K562 (cell line): Measurements from ENCODE around the gene MYO15B. TPM values are rescaled to one million over a fixed set of nuclear protein-coding genes. Genes with fewer than 3 reads are reported as not detected.
A peak's percentile ranks its signal among the peaks of the same experiment; 100 is the strongest.

Experiments
- ARHGAP35 ChIP-seq: fragments of 450-650 bp; IDR thresholded peaks from 2 replicates; pipeline ENCODE4 v1.6.1; 2018; ENCODE audit not compliant: partially characterized antibody
- BMI1 ChIP-seq: fragments of 150-350 bp; IDR thresholded peaks from 2 replicates; pipeline ENCODE4 v1.6.1; 2014; ENCODE audit warnings: low read length
- CXXC5 ChIP-seq: fragments of 250-450 bp; sonication (Bioruptor Pico); IDR thresholded peaks from 2 replicates; pipeline ENCODE4 v1.8.0; 2022; ENCODE audit warnings: inconsistent platforms, mild to moderate bottlenecking, moderate library complexity
- DDX20 ChIP-seq: fragments of 450-650 bp; IDR thresholded peaks from 2 replicates; pipeline ENCODE4 v1.6.1; 2016; ENCODE audit warnings: missing genetic modification characterization, low read depth, mild to moderate bottlenecking, missing compliant biosample characterization, moderate library complexity
- FUS ChIP-seq: fragments of 200-400 bp; formaldehyde crosslinking; optimal IDR thresholded peaks from 2 replicates; pipeline ENCODE3; 2017; ENCODE audit warnings: low read depth, low read length
- GABPA ChIP-seq: fragments of 200-800 bp; sonication (Bioruptor generic); conservative IDR thresholded peaks from 2 replicates; pipeline ENCODE4 v1.6.1; 2016; ENCODE audit warnings: low read depth, missing genetic modification characterization, missing compliant biosample characterization
- HCFC1 ChIP-seq: IDR thresholded peaks from 2 replicates; pipeline ENCODE4 v1.6.1; 2012; ENCODE audit warnings: low read depth, low read length, improper control_type of control experiment
- IRF2 ChIP-seq: sonication (generic); formaldehyde crosslinking; IDR thresholded peaks from 2 replicates; pipeline ENCODE4 v1.8.1; 2022; ENCODE audit warnings: mild to moderate bottlenecking, missing genetic modification reagents
- NR1H2 ChIP-seq: sonication (generic); formaldehyde crosslinking; IDR thresholded peaks from 2 replicates; pipeline ENCODE4 v1.4.0; 2020; ENCODE audit warnings: mild to moderate bottlenecking, missing genetic modification reagents
- RB1 ChIP-seq: fragments of 450-650 bp; IDR thresholded peaks from 2 replicates; pipeline ENCODE4 v1.6.1; 2017; ENCODE audit warnings: low read depth, mild to moderate bottlenecking
- SMAD3 ChIP-seq: fragments of 450-650 bp; formaldehyde crosslinking; conservative IDR thresholded peaks from 2 replicates; pipeline ENCODE4 v1.4.0; 2020; ENCODE audit warnings: mild to moderate bottlenecking
- ZBTB1 ChIP-seq: sonication (generic); formaldehyde crosslinking; IDR thresholded peaks from 2 replicates; pipeline ENCODE4 v1.8.1; 2023; ENCODE audit warnings: missing genetic modification reagents, low read depth, mild to moderate bottlenecking, borderline replicate concordance
- ZBTB7A ChIP-seq: IDR thresholded peaks from 2 replicates; pipeline ENCODE4 v1.6.1; 2011; ENCODE audit warnings: low read depth, mild to moderate bottlenecking, low read length, moderate library complexity, borderline replicate concordance; ENCODE audit not compliant: control insufficient read depth
- ZNF76 ChIP-seq: fragments of 250-450 bp; sonication (Bioruptor Pico); IDR thresholded peaks from 2 replicates; pipeline ENCODE4 v1.4.0; 2020; ENCODE audit warnings: mild to moderate bottlenecking, moderate library complexity, borderline replicate concordance
- polyA plus RNA-seq, 8 experiments: library from polyadenylated mRNA; depleted of rRNA in 4 of 8; stranded (reverse) in 5 of 8; unstranded in 3 of 8; fragments of >200 nt; fragmentation: Nextera tagmentation in 2 of 8; fragmentation: Illumina TruSeq in 1 of 8; extraction: Ambion mirVana in 2 of 8; extraction: Trizol in 1 of 8; gene quantifications; 2 replicates each; pipeline versions ENCODE4 v1.2.1 to v1.2.3, GENCODE V29; 2011 to 2014; ENCODE audit warnings: inconsistent platforms in 1 of 8, missing spikeins in 1 of 8
- total RNA-seq, 7 experiments: library from RNA; depleted of rRNA in 6 of 7; stranded (reverse); fragments of >200 nt in 6 of 7; fragmentation: Illumina TruSeq in 2 of 7; extraction: Trizol in 2 of 7; gene quantifications; 2 replicates each; pipeline versions ENCODE4 v1.2.1 to v1.2.3, GENCODE V29; 2011 to 2021; ENCODE audit warnings: low replicate concordance in 1 of 7
- TF ChIP-seq, protein P1 (sequence below): fragments of 250-450 bp; sonication (Bioruptor Pico); IDR thresholded peaks from 2 replicates; pipeline ENCODE4 v1.5.0; 2021
- TF ChIP-seq, protein P2 (sequence below): fragments of 450-650 bp; IDR thresholded peaks from 2 replicates; pipeline ENCODE4 v1.7.0; 2016; ENCODE audit warnings: borderline replicate concordance
- TF ChIP-seq, protein P3 (sequence below), 2 experiments: IDR thresholded peaks; 2 replicates each; pipeline ENCODE4 v1.6.1; 2012; ENCODE audit warnings: improper control_type of control experiment in 2 of 2, low read depth in 2 of 2, low read length in 2 of 2, borderline replicate concordance in 1 of 2
- TF ChIP-seq, protein P4 (sequence below): fragments of 450-650 bp; IDR thresholded peaks from 2 replicates; pipeline ENCODE4 v1.6.1; 2016; ENCODE audit warnings: borderline replicate concordance

The MYO15B gene
- total and polyA plus RNA-seq, 9 of the 15 experiments (the other 6 are each of a cell fraction or from before 2014, with no cell fraction given), result 0.05 to 3.1 (median 0.83) TPM; not detected in 2

DNA sequence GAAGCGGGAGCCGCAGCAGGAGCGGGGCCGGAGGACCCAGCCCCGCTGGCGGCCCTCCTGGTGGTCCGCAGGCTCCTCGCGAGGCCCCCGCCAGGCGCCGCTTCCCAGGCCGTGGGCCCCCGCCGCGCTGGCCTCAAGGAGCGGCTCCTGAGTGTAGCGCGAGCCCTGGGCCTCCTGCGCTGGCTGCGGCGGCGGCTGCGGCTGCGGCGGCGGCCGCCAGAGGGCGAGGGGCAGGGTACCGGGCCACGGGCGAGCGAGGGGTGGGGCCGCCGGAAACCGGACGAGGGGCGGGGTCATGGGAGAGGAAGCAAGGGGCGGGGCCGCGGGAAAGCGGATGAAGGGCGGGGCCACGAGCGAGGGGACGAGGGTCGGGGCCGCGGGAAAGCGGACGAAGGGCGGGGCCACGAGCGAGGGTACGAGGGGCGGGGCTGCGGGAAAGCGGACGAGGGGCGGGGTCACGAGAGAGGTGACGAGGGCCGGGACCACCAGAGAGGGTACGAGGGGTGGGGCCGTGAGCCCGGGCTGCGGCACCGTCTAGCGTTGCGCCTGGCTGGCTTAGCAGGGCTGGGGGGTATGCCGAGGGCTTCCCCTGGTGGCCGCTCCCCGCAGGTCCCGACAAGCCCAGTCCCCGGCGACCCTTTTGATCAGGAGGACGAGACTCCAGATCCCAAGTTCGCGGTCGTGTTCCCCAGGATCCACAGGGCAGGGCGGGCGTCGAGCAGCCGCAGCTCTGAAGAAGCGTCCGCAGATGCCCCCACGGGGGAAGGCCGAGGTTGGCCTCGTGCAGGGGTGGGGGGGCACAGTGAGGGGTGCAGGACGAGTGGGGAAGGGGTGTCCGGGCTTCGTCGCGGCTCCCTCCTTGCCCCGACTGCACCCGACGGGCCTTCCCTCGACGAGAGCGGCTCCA, 1.7 kb downstream of the MYO15B start (continued):
- TF ChIP-seq RB1 (peak; percentile 68; the same call in 1 of the 2 replicates), BMI1 (no peak), IRF2 (CRISPR knock-in tag) (no peak), ZNF76 (0 out of 2 replicates have a peak, but pooled peaks have one; percentile 34), HCFC1 (0 out of 2 replicates have a peak, but pooled peaks have one; percentile 11), ZBTB7A (peak; percentile 85), ZBTB1 (CRISPR knock-in tag) (0 out of 2 replicates have a peak, but pooled peaks have one; percentile 53), CXXC5 (CRISPR knock-in tag) (peak; percentile 33; the same call in 1 of the 2 replicates), NR1H2 (0 out of 2 replicates have a peak, but pooled peaks have one; percentile 56), SMAD3 (no peak), GABPA (tag) (peak; percentile 86), FUS (peak; percentile 13), DDX20 (tag) (no peak), ARHGAP35 (no peak)
- TF ChIP-seq, protein P1, sequence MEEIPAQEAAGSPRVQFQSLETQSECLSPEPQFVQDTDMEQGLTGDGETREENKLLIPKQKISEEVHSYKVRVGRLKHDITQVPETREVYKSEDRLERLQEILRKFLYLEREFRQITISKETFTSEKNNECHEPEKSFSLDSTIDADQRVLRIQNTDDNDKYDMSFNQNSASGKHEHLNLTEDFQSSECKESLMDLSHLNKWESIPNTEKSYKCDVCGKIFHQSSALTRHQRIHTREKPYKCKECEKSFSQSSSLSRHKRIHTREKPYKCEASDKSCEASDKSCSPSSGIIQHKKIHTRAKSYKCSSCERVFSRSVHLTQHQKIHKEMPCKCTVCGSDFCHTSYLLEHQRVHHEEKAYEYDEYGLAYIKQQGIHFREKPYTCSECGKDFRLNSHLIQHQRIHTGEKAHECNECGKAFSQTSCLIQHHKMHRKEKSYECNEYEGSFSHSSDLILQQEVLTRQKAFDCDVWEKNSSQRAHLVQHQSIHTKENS (CRISPR knock-in tag), result no peak
- TF ChIP-seq, protein P2, sequence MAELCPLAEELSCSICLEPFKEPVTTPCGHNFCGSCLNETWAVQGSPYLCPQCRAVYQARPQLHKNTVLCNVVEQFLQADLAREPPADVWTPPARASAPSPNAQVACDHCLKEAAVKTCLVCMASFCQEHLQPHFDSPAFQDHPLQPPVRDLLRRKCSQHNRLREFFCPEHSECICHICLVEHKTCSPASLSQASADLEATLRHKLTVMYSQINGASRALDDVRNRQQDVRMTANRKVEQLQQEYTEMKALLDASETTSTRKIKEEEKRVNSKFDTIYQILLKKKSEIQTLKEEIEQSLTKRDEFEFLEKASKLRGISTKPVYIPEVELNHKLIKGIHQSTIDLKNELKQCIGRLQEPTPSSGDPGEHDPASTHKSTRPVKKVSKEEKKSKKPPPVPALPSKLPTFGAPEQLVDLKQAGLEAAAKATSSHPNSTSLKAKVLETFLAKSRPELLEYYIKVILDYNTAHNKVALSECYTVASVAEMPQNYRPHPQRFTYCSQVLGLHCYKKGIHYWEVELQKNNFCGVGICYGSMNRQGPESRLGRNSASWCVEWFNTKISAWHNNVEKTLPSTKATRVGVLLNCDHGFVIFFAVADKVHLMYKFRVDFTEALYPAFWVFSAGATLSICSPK, result no peak
- TF ChIP-seq, protein P3, sequence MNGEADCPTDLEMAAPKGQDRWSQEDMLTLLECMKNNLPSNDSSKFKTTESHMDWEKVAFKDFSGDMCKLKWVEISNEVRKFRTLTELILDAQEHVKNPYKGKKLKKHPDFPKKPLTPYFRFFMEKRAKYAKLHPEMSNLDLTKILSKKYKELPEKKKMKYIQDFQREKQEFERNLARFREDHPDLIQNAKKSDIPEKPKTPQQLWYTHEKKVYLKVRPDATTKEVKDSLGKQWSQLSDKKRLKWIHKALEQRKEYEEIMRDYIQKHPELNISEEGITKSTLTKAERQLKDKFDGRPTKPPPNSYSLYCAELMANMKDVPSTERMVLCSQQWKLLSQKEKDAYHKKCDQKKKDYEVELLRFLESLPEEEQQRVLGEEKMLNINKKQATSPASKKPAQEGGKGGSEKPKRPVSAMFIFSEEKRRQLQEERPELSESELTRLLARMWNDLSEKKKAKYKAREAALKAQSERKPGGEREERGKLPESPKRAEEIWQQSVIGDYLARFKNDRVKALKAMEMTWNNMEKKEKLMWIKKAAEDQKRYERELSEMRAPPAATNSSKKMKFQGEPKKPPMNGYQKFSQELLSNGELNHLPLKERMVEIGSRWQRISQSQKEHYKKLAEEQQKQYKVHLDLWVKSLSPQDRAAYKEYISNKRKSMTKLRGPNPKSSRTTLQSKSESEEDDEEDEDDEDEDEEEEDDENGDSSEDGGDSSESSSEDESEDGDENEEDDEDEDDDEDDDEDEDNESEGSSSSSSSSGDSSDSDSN (IDR thresholded peaks at IDR 0.05; ENCODE audit: borderline replicate concordance in 1 of 2, low read depth in 2 of 2, low read length in 2 of 2), result peak in 1 of 2 experiments; percentile 69; a peak in 2 of 4 replicates
- TF ChIP-seq, protein P4, sequence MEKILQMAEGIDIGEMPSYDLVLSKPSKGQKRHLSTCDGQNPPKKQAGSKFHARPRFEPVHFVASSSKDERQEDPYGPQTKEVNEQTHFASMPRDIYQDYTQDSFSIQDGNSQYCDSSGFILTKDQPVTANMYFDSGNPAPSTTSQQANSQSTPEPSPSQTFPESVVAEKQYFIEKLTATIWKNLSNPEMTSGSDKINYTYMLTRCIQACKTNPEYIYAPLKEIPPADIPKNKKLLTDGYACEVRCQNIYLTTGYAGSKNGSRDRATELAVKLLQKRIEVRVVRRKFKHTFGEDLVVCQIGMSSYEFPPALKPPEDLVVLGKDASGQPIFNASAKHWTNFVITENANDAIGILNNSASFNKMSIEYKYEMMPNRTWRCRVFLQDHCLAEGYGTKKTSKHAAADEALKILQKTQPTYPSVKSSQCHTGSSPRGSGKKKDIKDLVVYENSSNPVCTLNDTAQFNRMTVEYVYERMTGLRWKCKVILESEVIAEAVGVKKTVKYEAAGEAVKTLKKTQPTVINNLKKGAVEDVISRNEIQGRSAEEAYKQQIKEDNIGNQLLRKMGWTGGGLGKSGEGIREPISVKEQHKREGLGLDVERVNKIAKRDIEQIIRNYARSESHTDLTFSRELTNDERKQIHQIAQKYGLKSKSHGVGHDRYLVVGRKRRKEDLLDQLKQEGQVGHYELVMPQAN, result no peak
